Activated CD8-positive, alpha-beta memory T cell treated with anti-CD3 and anti-CD28 coated beads, Interleukin-2, amount 50 U/mL, for 48 hours (primary cell): Measurements from ENCODE around the gene CARD16.
"Not testable (repeated sequence)": the region's sequence is repeated elsewhere in the genome, so short reads cannot be mapped to it uniquely, and the experiment has no call there.

Experiments
- DNase-seq: peaks from one replicate; pipeline ENCODE4 v3.0.0-alpha.2; 2020

The CARD16 gene

GRCh38 chr11:105044557-105045524 lies at the start of gene CARD16:
Gene CARD16 (minus strand): TSS chr11:105045335. CDS start chr11:105045297, 38 bp downstream.
- DNase-seq = not testable (repeated sequence)

- no peak for DNase-seq
Observed at GRCh38 chr11:105092256-105093239, 47.4 kb upstream of the CARD16 start.

GRCh38 chr11:105081412-105082150 lies 36.4 kb upstream of the CARD16 start:
- DNase-seq = no peak

GRCh38 chr11:105080171-105080906 lies 35.2 kb upstream of the CARD16 start:
- DNase-seq = not testable (repeated sequence)

GRCh38 chr11:105078283-105078682 lies 33.1 kb upstream of the CARD16 start:
- DNase-seq = no peak

- not testable (repeated sequence) for DNase-seq
Observed at GRCh38 chr11:105077141-105077790, 32.1 kb upstream of the CARD16 start.

GRCh38 chr11:105074166-105074530 lies 29.0 kb upstream of the CARD16 start:
- DNase-seq = no peak

- DNase-seq = no peak
Observed at GRCh38 chr11:105073456-105074165, 28.5 kb upstream of the CARD16 start.

GRCh38 chr11:105072080-105072479 lies 26.9 kb upstream of the CARD16 start:
- DNase-seq = not testable (repeated sequence)

GRCh38 chr11:105071089-105071732 lies 26.1 kb upstream of the CARD16 start:
- no peak for DNase-seq

GRCh38 chr11:105070306-105070705 lies 25.2 kb upstream of the CARD16 start:
- DNase-seq = no peak

GRCh38 chr11:105069749-105070148 lies 24.6 kb upstream of the CARD16 start:
- not testable (repeated sequence) for DNase-seq

- not testable (repeated sequence) for DNase-seq
Observed at GRCh38 chr11:105063245-105063941, 18.3 kb upstream of the CARD16 start.

GRCh38 chr11:105057432-105057831 lies 12.3 kb upstream of the CARD16 start:
- no peak for DNase-seq

GRCh38 chr11:105056446-105056845 lies 11.3 kb upstream of the CARD16 start:
- no peak for DNase-seq

- no peak for DNase-seq
Observed at GRCh38 chr11:105054723-105055493, 9.8 kb upstream of the CARD16 start.

GRCh38 chr11:105052487-105052886 lies 7.4 kb upstream of the CARD16 start:
- no peak for DNase-seq

- DNase-seq = no peak
Observed at GRCh38 chr11:105051559-105051958, 6.4 kb upstream of the CARD16 start.

- DNase-seq = no peak
Observed at GRCh38 chr11:105049481-105049880, 4.3 kb upstream of the CARD16 start.
